H1 (cell line): ENCODE data around the gene ZC3H7B.

ENCODE experiments used
- ASH2L ChIP-seq: fragments of 200-600, 300-600 bp; sonication (generic); IDR thresholded peaks from one replicate; pipeline ENCODE4 v1.7.1; 2017; ENCODE audit warnings: low read length
- ATF3 ChIP-seq: IDR thresholded peaks from 2 replicates; pipeline ENCODE4 v1.6.1; 2011; ENCODE audit warnings: low read depth, mild to moderate bottlenecking, low read length; ENCODE audit not compliant: insufficient read depth
- RXRA ChIP-seq: IDR thresholded peaks from 2 replicates; pipeline ENCODE4 v1.6.1; 2011; ENCODE audit warnings: low read depth, mild to moderate bottlenecking, low read length, moderate library complexity; ENCODE audit not compliant: insufficient read depth
- SIN3A ChIP-seq, 2 experiments: IDR thresholded peaks in 1 of 2; conservative IDR thresholded peaks in 1 of 2; 2 replicates each; pipeline ENCODE4 v1.6.1; 2011 to 2012; ENCODE audit warnings: low read length in 2 of 2, improper control_type of control experiment in 1 of 2, low read depth in 1 of 2, mild to moderate bottlenecking in 1 of 2

DNA sequence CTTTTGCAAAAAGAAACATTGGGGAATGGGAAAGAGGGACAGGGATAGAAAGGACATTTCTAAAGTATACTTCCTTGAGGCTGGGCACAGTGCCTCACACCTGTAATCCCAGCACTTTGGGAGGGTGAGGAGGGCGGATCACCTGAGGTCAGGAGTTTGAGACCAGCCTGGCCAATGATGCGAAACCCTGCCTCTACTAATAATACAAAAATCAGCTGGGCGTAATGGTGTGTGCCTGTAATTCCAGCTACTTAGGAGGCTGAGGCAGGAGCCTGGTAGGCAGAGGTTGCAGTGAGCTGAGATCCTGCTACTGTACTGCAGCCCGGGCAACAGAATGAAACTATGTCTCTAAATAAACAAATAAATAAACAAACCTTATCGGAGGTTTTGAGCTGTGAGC, 64.1 kb downstream of the ZC3H7B start:
- TF ChIP-seq ATF3 (no peak), ASH2L (no peak), SIN3A (conservative IDR thresholded peaks at IDR 0.05 in 1 of 2, IDR thresholded peaks at IDR 0.05 in 1 of 2; ENCODE audit: low read depth in 1 of 2, low read length in 2 of 2) (no peak), RXRA (no peak)
